Transverse colon (tissue), 4 donors: ENCODE measurements around the gene TYMP.

Experiments
- CTCF ChIP-seq, 5 experiments: fragments of 200-600 bp in 3 of 5; fragments of 450-650 bp in 2 of 5; sonication (generic) in 3 of 5; IDR thresholded peaks; 1 replicate in 2 of 5; 2 replicates in 3 of 5; pipeline ENCODE4 v1.5.1; 2016 to 2017; ENCODE audit warnings: antibody characterized with exemption in 5 of 5, inconsistent platforms in 3 of 5, mild to moderate bottlenecking in 2 of 5, moderate library complexity in 1 of 5
- EP300 ChIP-seq: sonication (generic); formaldehyde crosslinking; IDR thresholded peaks from one replicate; pipeline ENCODE4 v1.6.1; 2017; ENCODE audit warnings: antibody characterized with exemption, low read depth
- POLR2A ChIP-seq: fragments of 450-650 bp; IDR thresholded peaks from one replicate; pipeline ENCODE4 v1.6.1; 2016; ENCODE audit warnings: antibody characterized with exemption, mild to moderate bottlenecking, moderate library complexity
- POLR2AphosphoS5 ChIP-seq, 3 donors: sonication (generic); formaldehyde crosslinking; IDR thresholded peaks; one replicate each; pipeline ENCODE4 v1.6.1; 2016; ENCODE audit warnings: antibody characterized with exemption in 3 of 3

DNA sequence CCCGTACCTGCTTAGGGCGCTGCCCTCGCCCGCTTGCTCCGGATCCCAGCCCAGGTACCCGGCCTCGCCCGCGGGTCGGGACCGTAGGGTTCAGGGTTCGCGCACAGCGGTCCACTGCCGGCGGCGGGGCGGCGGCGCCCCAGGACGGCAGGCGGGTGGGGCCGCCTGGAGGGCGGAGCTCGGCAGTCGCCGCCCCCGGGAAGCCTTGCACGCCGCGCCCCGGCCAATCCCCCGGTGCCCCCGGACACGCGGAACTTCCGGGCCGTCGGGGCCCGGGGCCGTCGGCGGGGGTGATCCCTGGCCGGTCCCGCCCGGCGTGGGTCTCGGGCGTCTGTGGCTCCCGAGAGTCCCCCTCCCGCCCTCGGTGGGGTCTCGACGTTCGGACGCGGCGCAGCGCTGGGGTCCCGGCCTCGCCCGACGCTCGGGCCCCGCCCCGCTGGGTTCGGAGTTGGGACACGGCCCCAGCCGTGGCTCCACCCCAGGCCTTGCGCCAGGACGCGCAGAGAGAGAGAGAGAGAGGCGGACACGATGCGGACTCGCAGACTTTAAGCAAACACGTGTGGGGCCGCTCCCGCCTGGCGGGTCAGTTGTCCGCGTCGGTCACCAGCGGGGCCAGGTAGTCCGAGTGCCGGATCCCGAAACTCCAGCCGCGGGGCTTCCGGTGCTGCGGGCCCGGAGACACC lies at the start of gene TYMP:
- TF ChIP-seq CTCF (IDR thresholded peaks at IDR 0.05) (no peak), POLR2AphosphoS5 (IDR thresholded peaks at IDR 0.05) (peak; percentile 76 to 93 (median 90)), POLR2A (peak; percentile 75), EP300 (no peak)
